ENCODE measurements around the gene ST6GAL1. TPM values are rescaled to one million over a fixed set of nuclear protein-coding genes. Genes with fewer than 3 reads are reported as not detected.

Gene ST6GAL1
- total RNA-seq, 6 donors from 2014 or later = 72.6 to 141 (median 93.3) TPM

DNA sequence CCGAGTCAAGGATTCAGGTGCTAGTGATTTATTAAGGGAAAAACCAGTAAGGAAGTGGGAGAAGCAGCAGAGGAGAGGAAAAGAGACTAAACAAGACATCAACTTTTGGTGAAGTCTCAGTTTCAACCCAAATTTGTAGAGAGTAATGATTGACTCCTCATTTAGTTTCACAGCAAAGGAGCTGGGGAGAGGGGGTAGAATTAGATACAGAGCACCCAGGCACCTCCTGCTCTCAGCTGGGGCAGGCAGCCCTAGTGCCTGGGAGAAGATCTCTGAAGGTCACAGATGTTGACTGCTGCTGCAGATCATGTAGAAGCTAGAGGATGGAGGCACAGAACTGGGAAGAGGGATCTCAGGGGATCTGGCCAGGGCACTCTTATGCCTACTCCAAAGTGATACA lies 179.8 kb downstream of the ST6GAL1 start:
- WGBS, 2 donors = 73 to 76% methylated on average over 1 of the region's 1 CpG
- DNase-seq (no peak), ATAC-seq (ENCODE audit: low FRiP score in 2 of 2) (no peak)
- no peaks in the 10 kb centered on the region for H3K36me3 ChIP-seq
- no peak overlapping the region for H3K27ac ChIP-seq
- no peaks in the 10 kb centered on the region for H3K4me1 ChIP-seq
- TF ChIP-seq EP300 (IDR thresholded peaks at IDR 0.05) = no peak
- TF ChIP-seq POLR2AphosphoS5 (IDR thresholded peaks at IDR 0.05) = no peak
- TF ChIP-seq, protein P1, sequence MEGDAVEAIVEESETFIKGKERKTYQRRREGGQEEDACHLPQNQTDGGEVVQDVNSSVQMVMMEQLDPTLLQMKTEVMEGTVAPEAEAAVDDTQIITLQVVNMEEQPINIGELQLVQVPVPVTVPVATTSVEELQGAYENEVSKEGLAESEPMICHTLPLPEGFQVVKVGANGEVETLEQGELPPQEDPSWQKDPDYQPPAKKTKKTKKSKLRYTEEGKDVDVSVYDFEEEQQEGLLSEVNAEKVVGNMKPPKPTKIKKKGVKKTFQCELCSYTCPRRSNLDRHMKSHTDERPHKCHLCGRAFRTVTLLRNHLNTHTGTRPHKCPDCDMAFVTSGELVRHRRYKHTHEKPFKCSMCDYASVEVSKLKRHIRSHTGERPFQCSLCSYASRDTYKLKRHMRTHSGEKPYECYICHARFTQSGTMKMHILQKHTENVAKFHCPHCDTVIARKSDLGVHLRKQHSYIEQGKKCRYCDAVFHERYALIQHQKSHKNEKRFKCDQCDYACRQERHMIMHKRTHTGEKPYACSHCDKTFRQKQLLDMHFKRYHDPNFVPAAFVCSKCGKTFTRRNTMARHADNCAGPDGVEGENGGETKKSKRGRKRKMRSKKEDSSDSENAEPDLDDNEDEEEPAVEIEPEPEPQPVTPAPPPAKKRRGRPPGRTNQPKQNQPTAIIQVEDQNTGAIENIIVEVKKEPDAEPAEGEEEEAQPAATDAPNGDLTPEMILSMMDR (IDR thresholded peaks at IDR 0.05) = no peak
- TF ChIP-seq POLR2A (IDR thresholded peaks at IDR 0.05) = no peak
- no peaks in the 10 kb centered on the region for H3K9me3 ChIP-seq
- no peak overlapping the region for H3K4me3 ChIP-seq
- H3K27me3 ChIP-seq = no peaks in the 10 kb centered on the region

DNA sequence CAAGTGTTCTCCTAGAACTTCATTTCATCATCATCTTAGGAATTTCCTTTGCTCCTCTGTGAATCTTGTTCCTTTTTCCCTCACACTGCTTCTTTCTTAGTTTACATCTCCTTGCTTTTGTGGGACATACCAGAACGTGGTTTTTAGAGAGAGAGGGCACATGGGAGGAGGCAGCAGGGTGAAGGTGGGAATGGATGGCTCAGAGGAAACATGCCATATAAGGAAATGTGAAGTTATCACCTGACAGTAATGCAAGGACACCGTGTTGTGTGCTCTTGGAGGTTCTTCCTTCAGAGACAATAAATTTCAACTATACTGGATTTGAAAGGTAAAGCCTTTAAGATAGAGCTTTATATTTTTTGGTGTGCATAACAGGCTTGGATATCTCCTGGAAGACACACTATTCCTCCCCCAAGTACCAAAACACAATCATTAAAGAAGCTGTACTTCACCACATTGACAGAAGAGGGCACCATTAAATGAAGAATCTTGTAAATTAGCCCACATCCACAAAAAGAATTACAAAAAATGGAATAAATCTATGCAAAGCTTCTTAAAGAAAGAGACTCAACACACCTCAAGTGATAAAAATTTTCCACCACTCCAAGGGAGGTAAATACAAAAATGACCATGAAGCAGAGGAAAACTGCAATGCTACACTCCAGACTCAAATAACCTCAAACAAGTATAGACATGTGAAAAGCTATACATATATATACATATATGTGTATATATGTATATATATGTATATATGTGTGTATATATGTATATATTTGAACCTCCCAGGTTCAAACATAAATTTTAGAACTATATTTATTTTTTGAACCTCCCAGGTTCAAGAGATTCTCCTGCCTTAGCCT lies 182.8 kb downstream of the ST6GAL1 start:
- Histone ChIP-seq H3K27ac (no peak overlapping the region), H3K9me3 (no peaks in the 10 kb centered on the region), H3K4me3 (no peak overlapping the region), H3K36me3 (no peaks in the 10 kb centered on the region), H3K4me1 (no peaks in the 10 kb centered on the region), H3K27me3 (no peaks in the 10 kb centered on the region)
- TF ChIP-seq POLR2A (IDR thresholded peaks at IDR 0.05) = no peak
- TF ChIP-seq, protein P1 (IDR thresholded peaks at IDR 0.05) = peak; percentile 20 to 59 (median 50)
- no peak for DNase-seq
- peak in 1 of 2 donors; percentile 56 for ATAC-seq (ENCODE audit: low FRiP score in 2 of 2)
- 42 to 50% methylated on average over 2 of the region's 2 CpGs for WGBS, 2 donors

DNA sequence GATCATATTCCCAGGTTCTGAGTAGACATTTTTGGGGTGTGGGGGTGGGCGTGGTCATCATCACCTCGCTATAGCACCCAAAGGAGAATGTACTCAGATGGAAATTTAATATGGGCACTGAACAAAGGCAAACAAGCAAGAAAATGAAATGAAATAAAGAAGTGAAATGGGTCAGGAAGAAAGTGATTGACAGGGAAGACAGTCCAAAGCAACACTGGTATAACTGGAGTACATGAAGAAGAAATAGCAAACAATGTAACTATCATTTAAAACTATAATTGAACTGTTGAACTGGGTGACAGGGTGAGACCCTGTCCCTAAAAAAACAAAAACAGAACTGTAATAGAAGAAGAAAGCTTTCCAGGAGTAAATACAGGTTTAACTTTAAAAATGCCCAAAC lies 184.2 kb downstream of the ST6GAL1 start:
- Histone ChIP-seq H3K27ac (no peak overlapping the region), H3K36me3 (no peaks in the 10 kb centered on the region), H3K27me3 (no peaks in the 10 kb centered on the region), H3K9me3 (no peaks in the 10 kb centered on the region), H3K4me3 (no peak overlapping the region), H3K4me1 (no peaks in the 10 kb centered on the region)
- no peak for TF ChIP-seq POLR2A (IDR thresholded peaks at IDR 0.05)
- TF ChIP-seq, protein P1 (IDR thresholded peaks at IDR 0.05) = no peak
- no peak for TF ChIP-seq EP300 (IDR thresholded peaks at IDR 0.05)
- TF ChIP-seq POLR2AphosphoS5 (IDR thresholded peaks at IDR 0.05) = no peak
- DNase-seq (no peak), ATAC-seq (ENCODE audit: low FRiP score in 2 of 2) (no peak)
- WGBS, 2 donors = 96 to 97% methylated on average over 2 of the region's 2 CpGs

DNA sequence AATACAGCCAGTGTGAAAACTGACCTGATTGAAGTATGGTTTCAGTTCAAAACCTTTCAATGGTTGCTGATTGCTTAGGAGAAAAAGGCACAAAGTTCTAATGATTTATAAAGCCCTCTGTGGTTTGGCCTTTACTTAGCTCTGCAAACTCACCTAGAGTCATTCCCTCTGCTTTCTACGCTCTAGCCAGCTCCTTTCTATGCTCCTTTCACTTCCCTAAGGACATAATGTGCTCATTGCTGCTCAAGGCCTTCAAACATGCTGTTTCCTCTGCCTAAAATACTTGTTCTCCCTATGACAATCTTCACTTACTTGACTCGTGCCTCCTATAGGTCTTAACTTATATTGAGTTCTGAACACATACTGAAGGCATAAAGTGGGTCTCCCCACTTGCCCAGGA lies 190.0 kb downstream of the ST6GAL1 start:
- H3K27ac ChIP-seq = no peak overlapping the region
- no peaks in the 10 kb centered on the region for H3K36me3 ChIP-seq
- H3K9me3 ChIP-seq = no peaks in the 10 kb centered on the region
- 81 to 83% methylated on average over 2 of the region's 2 CpGs for WGBS, 2 donors
- DNase-seq (no peak), ATAC-seq (ENCODE audit: low FRiP score in 2 of 2) (no peak)
- H3K4me1 ChIP-seq = no peaks in the 10 kb centered on the region
- no peaks in the 10 kb centered on the region for H3K27me3 ChIP-seq
- H3K4me3 ChIP-seq = no peak overlapping the region
- TF ChIP-seq, protein P1 (IDR thresholded peaks at IDR 0.05) = no peak
- TF ChIP-seq POLR2A (IDR thresholded peaks at IDR 0.05) = no peak

DNA sequence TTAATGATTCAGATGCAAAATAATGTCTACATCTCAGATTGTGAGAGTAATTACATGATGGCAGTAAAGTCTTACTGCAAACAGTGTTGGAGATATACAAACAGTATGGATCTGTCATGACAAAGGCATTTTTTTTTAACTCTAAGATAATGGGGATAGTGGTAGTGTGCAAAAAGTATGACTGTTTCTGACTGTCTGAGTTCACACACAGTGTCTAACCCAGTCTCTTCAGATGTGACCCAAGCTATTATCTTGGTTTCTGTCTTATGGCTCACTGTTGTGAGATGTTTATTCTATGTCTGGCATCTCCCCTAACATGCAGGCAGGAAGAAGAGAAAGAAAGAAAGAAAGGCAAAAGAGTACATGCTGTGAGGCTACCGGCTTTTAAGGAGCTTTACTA lies 191.9 kb downstream of the ST6GAL1 start:
- H3K4me3 ChIP-seq = no peak overlapping the region
- H3K9me3 ChIP-seq = no peaks in the 10 kb centered on the region
- H3K27ac ChIP-seq = no peak overlapping the region
- no peaks in the 10 kb centered on the region for H3K27me3 ChIP-seq
- H3K4me1 ChIP-seq = no peaks in the 10 kb centered on the region
- TF ChIP-seq POLR2A (IDR thresholded peaks at IDR 0.05) = no peak
- no peak for TF ChIP-seq EP300 (IDR thresholded peaks at IDR 0.05)
- TF ChIP-seq, protein P1 (IDR thresholded peaks at IDR 0.05) = no peak
- no peak for TF ChIP-seq POLR2AphosphoS5 (IDR thresholded peaks at IDR 0.05)
- no peaks in the 10 kb centered on the region for H3K36me3 ChIP-seq
- ATAC-seq (ENCODE audit: low FRiP score in 2 of 2) (no peak), DNase-seq (no peak)
- 86% methylated on average over 1 of the region's 1 CpG for WGBS, 2 donors

Data from upper lobe of left lung (tissue), 6 donors.